HepG2 (cell line): ENCODE results near the gene IL17RC. TPM values are rescaled to one million over a fixed set of nuclear protein-coding genes. Genes with fewer than 3 reads are reported as not detected.

Source experiments
- ATAC-seq: fragments of 200-7000 bp; cut with Tn5 transposase; 3 replicates; pipeline ENCODE4 v1.9.1; 2020; ENCODE audit warnings: mild to moderate bottlenecking, moderate library complexity
- BruUV-seq: library from RNA; stranded (reverse); fragments of 400-500 nt; replicated peaks from 2 replicates; lab custom pipeline; 2021; lab: Mats Ljungman, UMichigan
- CTCF ChIA-PET: fragments of 300-600 bp; formaldehyde crosslinking; extraction: SDS; loops from one replicate; lab custom pipeline; 2021; ENCODE audit warnings: low total read pairs, inconsistent platforms, low intra/inter-chr PET ratio; lab: Yijun Ruan, JAX
- POLR2A ChIA-PET: fragments of 350-600 bp; sonication (Branson Sonifier 250); formaldehyde crosslinking; loops from one replicate; lab custom pipeline; 2020; ENCODE audit warnings: antibody characterized with exemption, inconsistent platforms; lab: Yijun Ruan, JAX
- DNase-seq: peaks from one replicate; pipeline ENCODE4 v3.0.0-alpha.2; 2015; ENCODE audit warnings: low spot score
- FAIRE-seq: peaks from 3 replicates; lab custom pipeline; 2011; peaks lifted over from hg19 to GRCh38; lab: Jason Lieb, UNC
- H2AFZ ChIP-seq: one replicate; pipeline ENCODE4 v1.6.1; 2011; ENCODE audit warnings: low read length, inconsistent platforms
- H3K27ac ChIP-seq: fragments of 300-600 bp; 3 replicates; pipeline ENCODE4 v1.8.0; 2011; ENCODE audit warnings: mixed run types, mild to moderate bottlenecking, mixed read lengths, low read length, inconsistent platforms; ENCODE audit not compliant: insufficient read depth; ENCODE audit errors: extremely low read length
- H3K27me3 ChIP-seq, 2 experiments: fragments of 200-600 bp in 1 of 2; 2 replicates in 1 of 2; 3 replicates in 1 of 2; pipeline versions ENCODE4 v1.6.0 to v1.8.0; 2011; ENCODE audit warnings: low read length in 2 of 2, mild to moderate bottlenecking in 2 of 2, moderate library complexity in 2 of 2, inconsistent platforms in 1 of 2; ENCODE audit not compliant: insufficient read depth in 2 of 2, control insufficient read depth in 1 of 2
- H3K36me3 ChIP-seq, 2 experiments: fragments of 200-600 bp in 1 of 2; replicated peaks in 1 of 2; 2 replicates in 1 of 2; 3 replicates in 1 of 2; pipeline versions ENCODE4 v1.5.1 to v1.8.0; 2011; ENCODE audit warnings: low read length in 2 of 2, inconsistent platforms in 1 of 2; ENCODE audit not compliant: insufficient read depth in 2 of 2, control insufficient read depth in 1 of 2
- H3K4me1 ChIP-seq: 2 replicates; pipeline ENCODE4 v1.5.1; 2012; ENCODE audit warnings: low read length, inconsistent platforms; ENCODE audit not compliant: insufficient read depth
- H3K4me2 ChIP-seq: 2 replicates; pipeline ENCODE4 v1.6.0; 2011; ENCODE audit warnings: low read depth, low read length, inconsistent platforms
- H3K4me3 ChIP-seq, 3 experiments: fragments of 200-600 bp in 1 of 3; sonication (generic), shearing (Covaris generic) in 1 of 3; replicated peaks in 1 of 3; 2 replicates each; pipeline ENCODE4 v1.5.1; 2011 to 2016; ENCODE audit warnings: low read length in 3 of 3, inconsistent platforms in 2 of 3, low read depth in 2 of 3, mild to moderate bottlenecking in 2 of 3, control low read depth in 1 of 3, mixed read lengths in 1 of 3; ENCODE audit not compliant: insufficient read depth in 1 of 3
- H3K79me2 ChIP-seq: one replicate; pipeline ENCODE4 v1.6.1; 2011; ENCODE audit warnings: low read length, inconsistent platforms; ENCODE audit not compliant: insufficient read depth
- H3K9ac ChIP-seq: 2 replicates; pipeline ENCODE4 v1.6.0; 2011; ENCODE audit warnings: mild to moderate bottlenecking, low read depth, low read length, inconsistent platforms; ENCODE audit not compliant: insufficient read depth
- H3K9me3 ChIP-seq: 2 replicates; pipeline ENCODE4 v1.5.1; 2012; ENCODE audit warnings: mild to moderate bottlenecking, low read length
- H4K20me1 ChIP-seq: 2 replicates; pipeline ENCODE4 v1.6.0; 2011; ENCODE audit warnings: inconsistent platforms, mild to moderate bottlenecking, low read length, moderate library complexity; ENCODE audit not compliant: insufficient read depth
- KAT7 ChIP-seq: IDR thresholded peaks from 2 replicates; pipeline ENCODE4 v1.6.1; 2018; ENCODE audit warnings: borderline replicate concordance, missing compliant biosample characterization
- RBFOX2 ChIP-seq: fragments of 200-400 bp; formaldehyde crosslinking; IDR thresholded peaks from 2 replicates; pipeline ENCODE4 v1.6.1; 2017; ENCODE audit warnings: low read depth, mild to moderate bottlenecking, low read length
- SMYD3 ChIP-seq: sonication (generic); formaldehyde crosslinking; IDR thresholded peaks from 2 replicates; pipeline ENCODE4 v1.8.1; 2023; ENCODE audit warnings: mild to moderate bottlenecking, missing genetic modification reagents
- ZNF629 ChIP-seq: sonication (generic); formaldehyde crosslinking; conservative IDR thresholded peaks from 2 replicates; pipeline ENCODE4 v1.5.0; 2020; ENCODE audit warnings: missing genetic modification reagents
- WGBS: methylation state at CpG from one replicate; pipeline ENCODE4 v1.1.6; 2017; ENCODE audit warnings: low lambda C conversion rate; 5-methylcytosine and 5-hydroxymethylcytosine counted together
- in situ Hi-C: cut with HindIII; loops from 2 replicates; pipeline ENCODE4 v1.10.0; 2017; ENCODE audit warnings: low pct_unique_long_range_greater_than_20kb; ENCODE audit not compliant: extremely low pct_ligation_motif_present
- intact Hi-C: fragments of 100-400 bp; cut with micrococcal nuclease; formaldehyde crosslinking; loops from one replicate; pipeline ENCODE4 v1.10.0; 2022; ENCODE audit not compliant: unreplicated experiment
- polyA plus RNA-seq, 8 experiments: library from polyadenylated mRNA; depleted of rRNA in 3 of 8; stranded (reverse) in 7 of 8; unstranded in 1 of 8; fragments of >200 nt; fragmentation: Illumina TruSeq in 4 of 8; extraction: Trizol in 4 of 8; gene quantifications; 2 replicates each; pipeline versions ENCODE4 v1.2.1 to v1.2.3, GENCODE V29; 2011 to 2016; ENCODE audit warnings: low read depth in 4 of 8, missing spikeins in 1 of 8, mixed read lengths in 1 of 8; ENCODE audit not compliant: insufficient read depth in 1 of 8
- total RNA-seq, 5 experiments: library from RNA; depleted of rRNA; stranded (reverse); fragments of >200 nt; fragmentation: Illumina TruSeq; extraction: Trizol; gene quantifications; 2 replicates each; pipeline ENCODE4 v1.2.3, GENCODE V29; 2016; ENCODE audit warnings: low read depth in 1 of 5

IL17RC gene
- total and polyA plus RNA-seq, 2 of the 13 experiments (the other 11 are each of a cell fraction or from before 2014, with no cell fraction given): 20.7 to 24.0 TPM

DNA sequence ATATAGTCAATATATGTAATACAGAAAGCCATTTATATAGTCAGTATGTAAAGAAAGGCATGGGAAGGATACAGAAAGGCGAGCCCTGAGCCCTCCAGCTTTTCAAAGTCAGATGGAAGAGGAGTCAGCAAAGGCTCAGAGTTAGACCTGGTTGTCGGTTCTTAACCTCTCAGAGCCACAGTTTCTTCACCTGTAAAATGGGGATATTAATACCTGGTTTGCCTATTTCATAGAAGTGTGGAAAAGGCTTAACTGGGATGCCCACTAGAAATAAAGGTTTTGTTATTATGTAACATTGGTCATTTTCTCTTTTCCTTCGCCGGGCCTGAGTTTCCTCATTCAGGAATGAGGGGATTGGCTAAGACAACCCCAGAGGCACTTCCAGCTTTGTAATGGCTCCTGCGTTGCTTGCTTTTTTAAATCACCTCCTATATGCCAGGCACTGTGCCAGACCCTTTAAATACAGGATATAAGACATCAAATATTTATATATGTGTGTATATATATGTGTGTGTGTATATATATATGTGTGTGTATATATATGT, 19.1 kb downstream of the IL17RC start:
- H3K36me3 ChIP-seq: peaks cover 2 to 21% of the 10 kb centered on the region in 2 experiments; a peak in 4 of 5 replicates
- in situ Hi-C loops: no loop called here
- BruUV-seq: no TSS peak
- ChIA-PET CTCF (no interaction called here), POLR2A (interaction anchor here (2.1 to 7.6 kb wide), 2 partner anchors 21 to 34 kb away, joined by 12 to 120 read pairs; partner anchors contain the start of genes IL17RC and IL17RE)
- FAIRE-seq (no peak), ATAC-seq (no peak), DNase-seq (no peak)
- no peaks in the 10 kb centered on the region for H3K9me3 ChIP-seq
- H3K9ac ChIP-seq: no peak overlapping the region
- H3K27ac ChIP-seq: no peak overlapping the region
- no peaks in the 10 kb centered on the region for H3K27me3 ChIP-seq
- peaks cover 48% of the 10 kb centered on the region for H3K4me1 ChIP-seq
- H2AFZ ChIP-seq: no peak overlapping the region
- TF ChIP-seq KAT7 (CRISPR knock-in tag): no peak
- 0 out of 2 replicates have a peak, but pooled peaks have one; percentile 9 for TF ChIP-seq RBFOX2
- no peak overlapping the region for H3K4me3 ChIP-seq
- H3K4me2 ChIP-seq: peak overlapping the region; percentile 86; the same call in 1 of the 2 replicates
- intact Hi-C loops: no loop called here
- H4K20me1 ChIP-seq: no peaks in the 10 kb centered on the region
- WGBS: 99% methylated on average over 5 of the region's 5 CpGs
- H3K79me2 ChIP-seq: peaks cover 20% of the 10 kb centered on the region

DNA sequence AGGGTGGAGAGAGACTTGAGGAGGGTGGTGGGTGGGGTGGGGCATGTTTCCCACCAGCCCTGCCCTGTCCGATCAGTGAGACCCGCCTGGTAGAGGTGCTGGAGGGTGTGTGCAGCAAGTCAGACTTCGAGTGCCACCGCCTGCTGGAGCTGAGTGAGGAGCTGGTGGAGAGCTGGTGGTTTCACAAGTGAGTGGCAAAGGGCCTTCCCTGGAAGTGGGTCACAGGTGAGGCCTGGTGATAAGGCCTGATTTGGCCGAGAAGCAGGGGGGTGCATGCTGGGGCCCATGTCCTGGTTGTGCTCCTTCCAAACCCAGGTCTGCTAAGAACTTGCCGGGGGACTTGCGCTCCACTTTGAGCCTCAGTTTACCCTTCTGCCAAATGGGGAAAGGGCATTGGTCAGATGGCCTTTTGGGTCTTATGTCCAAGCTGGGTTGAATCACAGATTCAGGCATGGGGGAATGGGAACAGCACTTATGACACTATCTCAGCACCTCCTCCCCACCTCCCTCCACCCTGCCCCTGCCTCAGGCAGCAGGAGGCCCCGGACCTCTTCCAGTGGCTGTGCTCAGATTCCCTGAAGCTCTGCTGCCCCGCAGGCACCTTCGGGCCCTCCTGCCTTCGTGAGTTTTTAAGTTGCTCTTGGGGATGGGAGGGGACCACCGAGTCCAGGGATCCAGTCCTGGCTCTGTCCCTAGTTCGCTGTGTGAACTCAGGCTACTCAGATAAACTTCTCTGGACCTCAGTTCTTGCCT, 20.8 kb downstream of the IL17RC start:
- H4K20me1 ChIP-seq: no peaks in the 10 kb centered on the region
- intact Hi-C loops: no loop called here
- H3K4me2 ChIP-seq: no peak overlapping the region
- H3K4me3 ChIP-seq: no peak overlapping the region
- H3K9ac ChIP-seq: no peak overlapping the region
- WGBS: 96% methylated on average over 11 of the region's 13 CpGs
- H3K27ac ChIP-seq: no peak overlapping the region
- in situ Hi-C loops: no loop called here
- peaks cover 20% of the 10 kb centered on the region for H3K79me2 ChIP-seq
- no TSS peak for BruUV-seq
- no peaks in the 10 kb centered on the region for H3K9me3 ChIP-seq
- ATAC-seq (no peak), FAIRE-seq (no peak), DNase-seq (no peak)
- POLR2A ChIA-PET: no interaction called here
- TF ChIP-seq SMYD3 (CRISPR knock-in tag): no peak
- TF ChIP-seq ZNF629: 0 out of 2 replicates have a peak, but pooled peaks have one; percentile 34
- H3K4me1 ChIP-seq: peaks cover 41% of the 10 kb centered on the region
- H2AFZ ChIP-seq: no peak overlapping the region
- no peaks in the 10 kb centered on the region for H3K27me3 ChIP-seq
- peaks cover 4 to 23% of the 10 kb centered on the region in 2 experiments; a peak in 4 of 5 replicates for H3K36me3 ChIP-seq
- CTCF ChIA-PET: no interaction called here
